ENCODE data around the gene CD6.

Gene CD6

GRCh38 chr11:61019037-61019831 is 47.8 kb downstream of the CD6 start:
- H3K27me3 ChIP-seq: peaks cover 0 to 68% of the 10 kb centered on the region in 2 donors
- H3K27ac ChIP-seq: no peak overlapping the region
- DNase-seq: no peak
- no peak overlapping the region for H3K4me3 ChIP-seq
- no peaks in the 10 kb centered on the region for H3K36me3 ChIP-seq
- no peak for TF ChIP-seq CTCF (IDR thresholded peaks at IDR 0.05)
- no peaks in the 10 kb centered on the region for H3K9me3 ChIP-seq
- intact Hi-C loops (cut with DNase I; ENCODE audit: low total_unique reads): no loop called here
- no peaks in the 10 kb centered on the region for H3K4me1 ChIP-seq

DNA sequence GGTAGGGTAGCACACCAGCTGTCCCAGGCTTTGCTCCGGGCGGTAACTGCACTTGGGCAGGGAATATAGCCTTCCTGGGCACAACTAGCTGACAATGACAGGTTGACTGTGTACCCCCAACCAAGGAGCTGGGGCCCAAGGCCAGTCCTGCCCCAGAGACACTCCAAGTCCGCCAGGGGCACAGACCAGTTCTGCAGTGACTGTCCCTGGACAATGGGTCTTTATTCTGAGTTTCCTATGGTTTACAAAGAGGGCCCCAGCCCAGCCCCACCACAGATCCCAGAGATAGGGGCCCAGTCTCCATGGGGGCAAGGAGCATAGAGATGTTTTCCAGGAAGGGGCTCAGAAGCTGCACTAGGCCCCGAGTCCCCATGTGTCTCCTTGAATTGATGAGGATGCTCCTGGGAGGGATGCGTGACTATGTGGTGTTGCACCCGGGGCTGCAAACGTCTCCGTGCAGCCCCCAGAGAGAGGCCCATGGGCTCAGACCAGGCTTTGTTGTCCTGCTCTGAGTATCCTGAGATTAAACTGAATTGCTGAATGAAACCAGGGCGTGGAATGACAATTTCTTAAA is 48.4 kb downstream of the CD6 start:
- intact Hi-C loops (cut with DNase I; ENCODE audit: low total_unique reads): no loop called here
- TF ChIP-seq CTCF (IDR thresholded peaks at IDR 0.05): no peak
- DNase-seq: no peak
- H3K4me3 ChIP-seq: no peak overlapping the region
- no peaks in the 10 kb centered on the region for H3K9me3 ChIP-seq
- no peak overlapping the region for H3K27ac ChIP-seq
- H3K36me3 ChIP-seq: no peaks in the 10 kb centered on the region
- H3K4me1 ChIP-seq: no peaks in the 10 kb centered on the region
- H3K27me3 ChIP-seq: peaks cover 0 to 68% of the 10 kb centered on the region in 2 donors

- Histone ChIP-seq H3K36me3 (no peaks in the 10 kb centered on the region), H3K4me3 (no peak overlapping the region), H3K27me3 (peaks cover 0 to 74% of the 10 kb centered on the region in 2 donors), H3K4me1 (no peaks in the 10 kb centered on the region), H3K9me3 (no peaks in the 10 kb centered on the region), H3K27ac (no peak overlapping the region)
- no peak for DNase-seq
- intact Hi-C loops (cut with DNase I; ENCODE audit: low total_unique reads): no loop called here
- TF ChIP-seq CTCF (IDR thresholded peaks at IDR 0.05): no peak
These were observed 49.2 kb downstream of the CD6 start for GRCh38 chr11:61020551-61021235.

DNA sequence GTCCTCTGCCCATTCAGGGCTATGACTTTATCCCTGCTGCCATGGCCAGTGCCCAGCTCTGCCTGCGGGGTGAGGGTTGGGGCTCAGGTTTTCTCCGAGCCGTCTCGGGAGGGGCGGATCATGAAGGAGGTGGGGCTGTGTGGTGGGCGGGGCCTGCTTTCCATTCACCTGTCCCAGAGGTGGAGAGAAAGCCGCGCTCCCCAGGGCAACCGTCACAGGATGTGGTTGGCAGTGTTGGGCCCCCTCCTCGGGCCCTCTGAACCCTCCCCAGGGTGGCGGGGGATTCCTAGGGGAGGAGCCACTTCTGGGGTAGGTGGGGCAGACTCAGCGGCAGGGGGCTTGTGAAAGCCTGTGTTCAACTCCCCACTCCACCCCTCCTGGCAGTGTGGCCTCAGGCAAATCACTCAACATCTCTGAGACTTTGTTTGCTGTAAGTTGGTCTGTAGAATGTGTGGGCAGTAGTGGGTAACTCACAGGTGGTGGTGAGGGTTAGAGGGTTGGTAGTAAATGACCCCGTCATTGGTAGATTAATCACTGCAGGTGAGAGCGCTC is 50.3 kb downstream of the CD6 start:
- Histone ChIP-seq H3K4me3 (no peak overlapping the region), H3K4me1 (no peaks in the 10 kb centered on the region), H3K36me3 (no peaks in the 10 kb centered on the region), H3K27ac (no peak overlapping the region), H3K9me3 (no peaks in the 10 kb centered on the region), H3K27me3 (peaks cover 0 to 75% of the 10 kb centered on the region in 2 donors)
- intact Hi-C loops (cut with DNase I; ENCODE audit: low total_unique reads): no loop called here
- DNase-seq: no peak
- TF ChIP-seq CTCF (IDR thresholded peaks at IDR 0.05): no peak

DNA sequence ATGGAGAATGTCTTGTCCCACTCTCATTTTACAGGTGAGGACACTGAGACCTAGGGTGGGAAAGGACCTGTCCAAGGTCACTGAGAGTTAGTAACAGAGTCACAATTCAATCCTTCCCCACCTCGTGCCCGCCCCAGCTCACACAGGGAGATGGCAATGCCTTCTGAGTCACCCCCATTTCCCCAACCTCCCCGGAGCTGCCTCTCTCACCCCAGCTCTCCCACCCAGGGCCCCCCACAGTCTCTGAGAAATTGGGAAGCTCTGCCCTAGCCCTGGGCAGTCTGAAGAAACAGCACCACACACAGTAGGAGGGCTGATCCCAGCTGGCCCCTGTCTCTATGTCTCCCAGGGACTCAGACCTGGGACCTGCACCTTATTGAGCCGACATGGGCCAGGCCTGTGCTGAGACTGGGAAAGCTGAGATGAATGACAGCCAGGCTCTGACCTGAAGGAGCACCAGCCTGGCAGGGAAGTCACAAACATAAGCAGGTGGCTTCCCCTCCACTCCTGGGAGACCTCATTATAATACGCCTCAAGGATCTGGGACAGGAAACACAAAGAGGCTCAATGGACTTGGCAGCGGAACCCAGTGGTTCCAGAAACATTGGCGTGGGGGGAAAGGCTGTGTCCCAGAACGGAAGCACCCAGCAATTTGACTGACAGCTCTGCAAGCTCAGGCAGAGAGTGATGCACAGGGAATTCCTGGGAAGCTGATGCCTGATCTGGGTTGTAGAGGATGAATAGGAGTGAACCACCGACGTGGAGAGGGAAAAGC is 51.0 kb downstream of the CD6 start:
- no peak for DNase-seq
- Histone ChIP-seq H3K36me3 (no peaks in the 10 kb centered on the region), H3K4me3 (no peak overlapping the region), H3K27ac (no peak overlapping the region), H3K9me3 (no peaks in the 10 kb centered on the region), H3K27me3 (peaks cover 0 to 76% of the 10 kb centered on the region in 2 donors), H3K4me1 (no peaks in the 10 kb centered on the region)
- no peak for TF ChIP-seq CTCF (IDR thresholded peaks at IDR 0.05)
- intact Hi-C loops (cut with DNase I; ENCODE audit: low total_unique reads): no loop called here
